Articular chondrocyte of knee joint (primary cell): ENCODE data around the gene IGF2R. TPM values are rescaled to one million over a fixed set of nuclear protein-coding genes. Genes with fewer than 3 reads are reported as not detected.

Source experiments
- total RNA-seq: library from RNA; depleted of rRNA; stranded (reverse); fragments of >200 nt; gene quantifications from 2 replicates; pipeline ENCODE4 v1.2.3, GENCODE V29; 2012

The IGF2R gene
- total RNA-seq = 119 and 130 TPM in 2 replicates

GRCh38 chr6:159968295-159969203, at the start of gene IGF2R:
Gene IGF2R (plus strand): TSS chr6:159969082. CDS start chr6:159969247, 165 bp downstream.

GRCh38 chr6:160121558-160121957, 152.7 kb downstream of the IGF2R start, which contains the start of gene SLC22A1:
Gene SLC22A1 (plus strand): TSS chr6:160121815. CDS start chr6:160121936, 121 bp downstream.

Other genes with a start within 250 kb of the IGF2R start
- 156 and 188 TPM in 2 replicates for gene WTAP, start 241.6 kb upstream of the IGF2R start, total RNA-seq
- gene ACAT2, start 207.0 kb upstream of the IGF2R start, total RNA-seq = 16.3 and 19.7 TPM in 2 replicates
- gene TCP1, start 179.5 kb upstream of the IGF2R start, total RNA-seq = 177 and 180 TPM in 2 replicates
- 66.5 and 74.6 TPM in 2 replicates for gene MRPL18, start 178.6 kb upstream of the IGF2R start, total RNA-seq
- gene PNLDC1, start 168.8 kb upstream of the IGF2R start, total RNA-seq = 0.26 and 0.65 TPM in 2 replicates
- not detected in 2 replicates for gene MAS1, start 78.1 kb upstream of the IGF2R start, total RNA-seq
- 0.52 and 1.1 TPM in 2 replicates for gene SLC22A1, start 152.7 kb downstream of the IGF2R start, total RNA-seq